GM12878 (cell line): Measurements from ENCODE around the gene FERMT3. TPM values are rescaled to one million over a fixed set of nuclear protein-coding genes. Genes with fewer than 3 reads are reported as not detected.

Experiments used
- ATAC-seq: fragments of 200-7000 bp; cut with Tn5 transposase; 3 replicates; pipeline ENCODE4 v1.9.1; 2020; ENCODE audit warnings: mild to moderate bottlenecking, moderate library complexity
- BruUV-seq: library from RNA; stranded (reverse); fragments of 400-500 nt; replicated peaks from 2 replicates; lab custom pipeline; 2021; lab: Mats Ljungman, UMichigan
- CTCF ChIA-PET: fragments of 300-600 bp; sonication (Branson Sonifier 250); formaldehyde crosslinking; extraction: SDS; loops from one replicate; lab custom pipeline; 2021; ENCODE audit warnings: inconsistent platforms; lab: Yijun Ruan, JAX
- POLR2A ChIA-PET: fragments of 350-600 bp; formaldehyde crosslinking; extraction: SDS; loops from one replicate; lab custom pipeline; 2021; ENCODE audit warnings: inconsistent platforms; lab: Charles Lee
- RAD21 ChIA-PET: fragments of 300-600 bp; sonication (Branson Sonifier 250); formaldehyde crosslinking; loops from one replicate; lab custom pipeline; 2023; ENCODE audit warnings: antibody characterized with exemption; ENCODE audit not compliant: unreplicated experiment; lab: Charles Lee
- SMC1A ChIA-PET: fragments of 300-600 bp; sonication (Branson Sonifier 250); formaldehyde crosslinking; loops from one replicate; lab custom pipeline; 2023; ENCODE audit not compliant: unreplicated experiment, uncharacterized antibody; lab: Charles Lee
- DNase-seq: peaks from one replicate; pipeline ENCODE4 v3.0.0-alpha.2; 2011; ENCODE audit warnings: low read depth, low spot score
- FAIRE-seq: peaks from 3 replicates; lab custom pipeline; 2011; peaks lifted over from hg19 to GRCh38; lab: Jason Lieb, UNC
- H2AFZ ChIP-seq: 2 replicates; pipeline ENCODE4 v1.6.0; 2011; ENCODE audit warnings: low read depth, low read length, control low read depth; ENCODE audit not compliant: control insufficient read depth
- H3K27ac ChIP-seq: 2 replicates; pipeline ENCODE4 v1.5.1; 2011; ENCODE audit warnings: control low read depth; ENCODE audit not compliant: control insufficient read depth, insufficient read depth
- H3K27me3 ChIP-seq, 2 experiments: replicated peaks in 1 of 2; 2 replicates each; pipeline versions ENCODE4 v1.6.0 to v1.6.1; 2011; ENCODE audit warnings: low read length in 1 of 2; ENCODE audit not compliant: control insufficient read depth in 2 of 2, insufficient read depth in 2 of 2
- H3K36me3 ChIP-seq, 2 experiments: 2 replicates each; pipeline ENCODE4 v1.5.1; 2011; ENCODE audit warnings: low read length in 1 of 2; ENCODE audit not compliant: control insufficient read depth in 2 of 2, insufficient read depth in 2 of 2
- H3K4me1 ChIP-seq: 2 replicates; pipeline ENCODE4 v1.6.1; 2011; ENCODE audit warnings: mild to moderate bottlenecking, low read length, moderate library complexity, mixed read lengths; ENCODE audit not compliant: control insufficient read depth, insufficient read depth
- H3K4me2 ChIP-seq: 2 replicates; pipeline ENCODE4 v1.6.0; 2011; ENCODE audit warnings: control low read depth; ENCODE audit not compliant: control insufficient read depth, insufficient read depth
- H3K4me3 ChIP-seq: fragments of 200-600 bp; sonication (generic); 2 replicates; pipeline ENCODE4 v1.5.1; 2016
- H3K79me2 ChIP-seq: 2 replicates; pipeline ENCODE4 v1.6.0; 2011; ENCODE audit warnings: low read length; ENCODE audit not compliant: control insufficient read depth, insufficient read depth
- H3K9ac ChIP-seq: 2 replicates; pipeline ENCODE4 v1.8.0; 2011; ENCODE audit warnings: low read length, control low read depth, mixed read lengths; ENCODE audit not compliant: control insufficient read depth, insufficient read depth
- H3K9me3 ChIP-seq: replicated peaks from 3 replicates; pipeline ENCODE4 v1.5.1; 2011; ENCODE audit warnings: mild to moderate bottlenecking, low read length; ENCODE audit not compliant: control insufficient read depth, insufficient read depth
- H4K20me1 ChIP-seq: 2 replicates; pipeline ENCODE4 v1.6.0; 2011; ENCODE audit not compliant: control insufficient read depth, insufficient read depth
- GABPA ChIP-seq: IDR thresholded peaks from 2 replicates; pipeline ENCODE4 v1.6.1; 2014; ENCODE audit warnings: antibody characterized with exemption, low read depth, mild to moderate bottlenecking, inconsistent platforms
- JUND ChIP-seq: IDR thresholded peaks from 2 replicates; pipeline ENCODE4 v1.6.1; 2012; ENCODE audit warnings: low read depth, mild to moderate bottlenecking, low read length, improper control_type of control experiment, moderate library complexity
- NRF1 ChIP-seq: conservative IDR thresholded peaks from 2 replicates; pipeline ENCODE4 v1.6.1; 2011; ENCODE audit warnings: mild to moderate bottlenecking, low read depth, low read length, improper control_type of control experiment
- SIX5 ChIP-seq: IDR thresholded peaks from 2 replicates; pipeline ENCODE4 v1.6.1; 2011; ENCODE audit warnings: mild to moderate bottlenecking, low read depth, low read length, moderate library complexity; ENCODE audit not compliant: severe bottlenecking
- SMC3 ChIP-seq: IDR thresholded peaks from 2 replicates; pipeline ENCODE4 v1.6.1; 2011; ENCODE audit warnings: low read length, improper control_type of control experiment, borderline replicate concordance
- SP1 ChIP-seq: IDR thresholded peaks from one replicate; pipeline ENCODE4 v1.6.1; 2011; ENCODE audit warnings: low read depth, low read length
- TCF3 ChIP-seq: IDR thresholded peaks from 2 replicates; pipeline ENCODE4 v1.6.1; 2012; ENCODE audit warnings: low read depth, mild to moderate bottlenecking, low read length, borderline replicate concordance; ENCODE audit not compliant: insufficient read depth
- ZZZ3 ChIP-seq: IDR thresholded peaks from 2 replicates; pipeline ENCODE4 v1.6.1; 2011; ENCODE audit warnings: low read depth; ENCODE audit not compliant: control insufficient read depth, insufficient read length
- WGBS: methylation state at CpG from one replicate; pipeline ENCODE4 v1.1.6; 2016; ENCODE audit warnings: low lambda C conversion rate; ENCODE audit not compliant: insufficient replicate concordance, insufficient coverage; ENCODE audit errors: missing lambda C conversion rate; 5-methylcytosine and 5-hydroxymethylcytosine counted together
- in situ Hi-C: fragments of 300-500 bp; cut with MboI; formaldehyde crosslinking; loops from 9 replicates; pipeline ENCODE4 v1.14.3; 2018; ENCODE audit warnings: mixed read lengths
- intact Hi-C: fragments of 100-400 bp; cut with micrococcal nuclease; formaldehyde crosslinking; loops from one replicate; pipeline ENCODE4 v1.14.2; 2022; ENCODE audit not compliant: unreplicated experiment
- polyA plus RNA-seq, 11 experiments: library from polyadenylated mRNA; depleted of rRNA in 4 of 11; unstranded in 6 of 11; stranded (reverse) in 5 of 11; fragments of >200 nt; fragmentation: Nextera tagmentation in 4 of 11; fragmentation: Illumina TruSeq in 1 of 11; extraction: Ambion mirVana in 4 of 11; extraction: Trizol in 1 of 11; gene quantifications; 1 replicate in 1 of 11; 2 replicates in 10 of 11; pipeline versions ENCODE4 v1.2.1 to v1.2.3, GENCODE V29; 2011 to 2016; ENCODE audit warnings: inconsistent platforms in 2 of 11, missing spikeins in 2 of 11, low read depth in 1 of 11
- total RNA-seq, 4 experiments: library from RNA; depleted of rRNA in 3 of 4; stranded (reverse); fragments of >200 nt in 3 of 4; fragmentation: Illumina TruSeq in 1 of 4; extraction: Trizol in 1 of 4; gene quantifications; 2 replicates each; pipeline versions ENCODE4 v1.2.1 to v1.2.3, GENCODE V29; 2013 to 2021
- TF ChIP-seq, protein P1 (sequence below): IDR thresholded peaks from 2 replicates; pipeline ENCODE4 v1.6.1; 2011; ENCODE audit warnings: borderline replicate concordance, low read depth, mild to moderate bottlenecking, moderate library complexity, low read length; ENCODE audit not compliant: insufficient read depth, poor library complexity, severe bottlenecking
- TF ChIP-seq, protein P2 (sequence below): IDR thresholded peaks from 2 replicates; pipeline ENCODE4 v1.6.1; 2011; ENCODE audit warnings: low read depth, mild to moderate bottlenecking, low read length, moderate library complexity, borderline replicate concordance; ENCODE audit errors: extremely low read depth
- TF ChIP-seq, protein P3 (sequence below): fragments of 450-650 bp; IDR thresholded peaks from 2 replicates; pipeline ENCODE4 v1.6.1; 2017; ENCODE audit warnings: mild to moderate bottlenecking

FERMT3 gene
- total and polyA plus RNA-seq, 10 of the 15 experiments (the other 5 are each of a cell fraction or from before 2014, with no cell fraction given): 2.0 to 211 (median 114) TPM

DNA sequence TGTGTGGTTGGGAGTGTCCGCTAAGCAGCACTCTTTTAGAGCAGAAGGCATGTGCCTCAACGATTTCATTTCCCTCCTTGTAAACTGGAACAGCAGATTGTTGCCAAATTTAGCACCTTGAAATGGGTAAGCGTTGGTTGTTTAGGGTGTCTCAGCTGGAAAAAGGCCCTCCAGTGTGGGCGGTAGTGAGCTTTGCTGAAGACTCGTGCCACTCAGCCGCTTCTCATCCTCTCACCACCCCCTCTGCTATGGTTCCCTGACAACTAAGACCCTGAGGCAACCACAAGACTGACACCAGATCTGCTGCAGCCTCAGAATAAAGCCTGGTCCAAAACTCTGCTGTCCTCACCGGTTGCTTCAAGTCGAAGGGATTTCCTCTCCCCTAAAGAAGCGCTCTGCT is 9.9 kb upstream of the FERMT3 start:
- H3K4me1 ChIP-seq: no peaks in the 10 kb centered on the region

More for the DNA sequence above, 9.9 kb upstream of the FERMT3 start:
- CTCF ChIA-PET: interaction anchor here (1.1 to 3.2 kb wide), 2 partner anchors 9 to 11 kb away, joined by 3 to 8 read pairs; partner anchors contain the start of gene STIP1
- H3K36me3 ChIP-seq: peaks cover 42 to 47% of the 10 kb centered on the region in 2 experiments
- DNase-seq (no peak), ATAC-seq (no peak), FAIRE-seq (no peak)
- no TSS peak for BruUV-seq
- no peaks in the 10 kb centered on the region for H4K20me1 ChIP-seq
- H3K9ac ChIP-seq: no peak overlapping the region
- POLR2A ChIA-PET: interaction anchor here (0.6 kb wide), 2 partner anchors 104 to 230 kb away, joined by 3 to 4 read pairs; no protein-coding TSS in a partner anchor
- RAD21 ChIA-PET: no interaction called here
- no peak for TF ChIP-seq SP1
- no peak for TF ChIP-seq GABPA
- TF ChIP-seq NRF1: no peak
- TF ChIP-seq SMC3: no peak
- TF ChIP-seq, protein P1, sequence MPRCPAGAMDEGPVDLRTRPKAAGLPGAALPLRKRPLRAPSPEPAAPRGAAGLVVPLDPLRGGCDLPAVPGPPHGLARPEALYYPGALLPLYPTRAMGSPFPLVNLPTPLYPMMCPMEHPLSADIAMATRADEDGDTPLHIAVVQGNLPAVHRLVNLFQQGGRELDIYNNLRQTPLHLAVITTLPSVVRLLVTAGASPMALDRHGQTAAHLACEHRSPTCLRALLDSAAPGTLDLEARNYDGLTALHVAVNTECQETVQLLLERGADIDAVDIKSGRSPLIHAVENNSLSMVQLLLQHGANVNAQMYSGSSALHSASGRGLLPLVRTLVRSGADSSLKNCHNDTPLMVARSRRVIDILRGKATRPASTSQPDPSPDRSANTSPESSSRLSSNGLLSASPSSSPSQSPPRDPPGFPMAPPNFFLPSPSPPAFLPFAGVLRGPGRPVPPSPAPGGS: no peak
- TF ChIP-seq JUND: no peak
- no peak for TF ChIP-seq TCF3
- TF ChIP-seq ZZZ3: no peak
- no peak for TF ChIP-seq SIX5
- TF ChIP-seq, protein P2, sequence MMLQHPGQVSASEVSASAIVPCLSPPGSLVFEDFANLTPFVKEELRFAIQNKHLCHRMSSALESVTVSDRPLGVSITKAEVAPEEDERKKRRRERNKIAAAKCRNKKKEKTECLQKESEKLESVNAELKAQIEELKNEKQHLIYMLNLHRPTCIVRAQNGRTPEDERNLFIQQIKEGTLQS: no peak
- TF ChIP-seq, protein P3, sequence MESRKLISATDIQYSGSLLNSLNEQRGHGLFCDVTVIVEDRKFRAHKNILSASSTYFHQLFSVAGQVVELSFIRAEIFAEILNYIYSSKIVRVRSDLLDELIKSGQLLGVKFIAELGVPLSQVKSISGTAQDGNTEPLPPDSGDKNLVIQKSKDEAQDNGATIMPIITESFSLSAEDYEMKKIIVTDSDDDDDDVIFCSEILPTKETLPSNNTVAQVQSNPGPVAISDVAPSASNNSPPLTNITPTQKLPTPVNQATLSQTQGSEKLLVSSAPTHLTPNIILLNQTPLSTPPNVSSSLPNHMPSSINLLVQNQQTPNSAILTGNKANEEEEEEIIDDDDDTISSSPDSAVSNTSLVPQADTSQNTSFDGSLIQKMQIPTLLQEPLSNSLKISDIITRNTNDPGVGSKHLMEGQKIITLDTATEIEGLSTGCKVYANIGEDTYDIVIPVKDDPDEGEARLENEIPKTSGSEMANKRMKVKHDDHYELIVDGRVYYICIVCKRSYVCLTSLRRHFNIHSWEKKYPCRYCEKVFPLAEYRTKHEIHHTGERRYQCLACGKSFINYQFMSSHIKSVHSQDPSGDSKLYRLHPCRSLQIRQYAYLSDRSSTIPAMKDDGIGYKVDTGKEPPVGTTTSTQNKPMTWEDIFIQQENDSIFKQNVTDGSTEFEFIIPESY: no peak
- in situ Hi-C loops: no loop called here
- H3K4me3 ChIP-seq: no peak overlapping the region
- no peak overlapping the region for H3K27ac ChIP-seq
- H3K79me2 ChIP-seq: peaks cover 11% of the 10 kb centered on the region
- no peaks in the 10 kb centered on the region for H3K9me3 ChIP-seq
- 92% methylated on average over 9 of the region's 9 CpGs for WGBS
- intact Hi-C loops: no loop called here
- H3K27me3 ChIP-seq: no peaks in the 10 kb centered on the region
- SMC1A ChIA-PET: interaction anchor here (1.4 to 2.1 kb wide), 2 partner anchors 8 to 11 kb away, joined by 3 to 5 read pairs; no protein-coding TSS in a partner anchor
- no peak overlapping the region for H2AFZ ChIP-seq
- H3K4me2 ChIP-seq: no peak overlapping the region
